PC-3 (cell line): Measurements from ENCODE around the gene LMTK3. TPM values are rescaled to one million over a fixed set of nuclear protein-coding genes. Genes with fewer than 3 reads are reported as not detected.

ENCODE experiments used
- ATAC-seq: fragments of 200-7000 bp; cut with Tn5 transposase; 2 replicates; pipeline ENCODE4 v1.9.1; 2020; ENCODE audit warnings: mild to moderate bottlenecking, moderate library complexity
- BruUV-seq: library from RNA; stranded (reverse); fragments of 400-500 nt; replicated peaks from 2 replicates; lab custom pipeline; 2021; lab: Mats Ljungman, UMichigan
- CTCF ChIA-PET: fragments of 300-600 bp; sonication (Branson Sonifier 250); formaldehyde crosslinking; loops from one replicate; lab custom pipeline; 2022; ENCODE audit warnings: antibody characterized with exemption; lab: Charles Lee
- POLR2A ChIA-PET: fragments of 300-600 bp; sonication (Branson Sonifier 250); formaldehyde crosslinking; loops from one replicate; lab custom pipeline; 2022; ENCODE audit warnings: antibody characterized with exemption; ENCODE audit not compliant: unreplicated experiment; lab: Charles Lee
- DNase-seq: peaks from one replicate; pipeline ENCODE4 v3.0.0-alpha.2; 2015
- H2AFZ ChIP-seq: fragments of 300-600 bp; sonication (generic); 2 replicates; pipeline ENCODE4 v1.6.0; 2016; ENCODE audit warnings: antibody characterized with exemption, low read length
- H3F3A ChIP-seq: fragments of 300-600 bp; sonication (generic); one replicate; pipeline ENCODE4 v1.6.0; 2017; ENCODE audit warnings: antibody characterized with exemption, low read length, control low read depth, mild to moderate bottlenecking; ENCODE audit not compliant: unreplicated experiment
- H3K27ac ChIP-seq: fragments of 300-600 bp; sonication (generic); 2 replicates; pipeline ENCODE4 v1.5.1; 2016; ENCODE audit warnings: mild to moderate bottlenecking, low read length
- H3K27me3 ChIP-seq: fragments of 300-600 bp; sonication (generic); 2 replicates; pipeline ENCODE4 v1.6.1; 2016; ENCODE audit warnings: low read length, mixed read lengths
- H3K36me3 ChIP-seq: fragments of 300-600 bp; sonication (generic); 2 replicates; pipeline ENCODE4 v1.6.1; 2016; ENCODE audit warnings: low read depth, mixed run types, low read length, mixed read lengths
- H3K4me1 ChIP-seq: fragments of 300-600 bp; sonication (generic); 2 replicates; pipeline ENCODE4 v1.5.1; 2016; ENCODE audit warnings: low read length; ENCODE audit not compliant: insufficient read depth
- H3K4me2 ChIP-seq: fragments of 300-600 bp; sonication (generic); 2 replicates; pipeline ENCODE4 v1.6.0; 2016; ENCODE audit warnings: low read length
- H3K4me3 ChIP-seq: fragments of 300-600 bp; sonication (generic); 2 replicates; pipeline ENCODE4 v1.5.1; 2016; ENCODE audit warnings: mild to moderate bottlenecking, low read length, mixed read lengths
- H3K79me2 ChIP-seq: fragments of 300-600 bp; sonication (generic); 2 replicates; pipeline ENCODE4 v1.6.1; 2017; ENCODE audit warnings: low read length, mixed read lengths
- H3K9ac ChIP-seq: fragments of 300-600 bp; sonication (generic); 2 replicates; pipeline ENCODE4 v1.6.0; 2016; ENCODE audit warnings: mild to moderate bottlenecking, low read length
- H3K9me2 ChIP-seq: fragments of 300-600 bp; sonication (generic); replicated peaks from 2 replicates; pipeline ENCODE4 v1.6.1; 2016; ENCODE audit warnings: mixed run types, low read length, mixed read lengths
- H3K9me3 ChIP-seq: fragments of 300-600 bp; sonication (generic); 2 replicates; pipeline ENCODE4 v1.6.1; 2016; ENCODE audit warnings: low read length, mixed read lengths
- H4K20me1 ChIP-seq: fragments of 300-600 bp; sonication (generic); 2 replicates; pipeline ENCODE4 v1.6.1; 2016; ENCODE audit warnings: low read length, mixed read lengths
- EZH2 ChIP-seq: fragments of 300-600 bp; sonication (generic); IDR thresholded peaks from one replicate; pipeline ENCODE4 v1.6.1; 2017; ENCODE audit warnings: antibody characterized with exemption, mild to moderate bottlenecking, low read length; ENCODE audit not compliant: unreplicated experiment
- EZH2phosphoT487 ChIP-seq: fragments of 300-600 bp; sonication (generic); IDR thresholded peaks from 2 replicates; pipeline ENCODE4 v1.6.1; 2018; ENCODE audit warnings: mild to moderate bottlenecking, antibody characterized with exemption, low read length, borderline replicate concordance
- intact Hi-C: fragments of 100-400 bp; cut with micrococcal nuclease; formaldehyde crosslinking; loops from 2 replicates; pipeline ENCODE4 v1.9.0; 2023
- total RNA-seq: library from RNA; depleted of rRNA; stranded (reverse); fragments of >200 nt; gene quantifications from 2 replicates; pipeline ENCODE4 v1.2.3, GENCODE V29; 2014
- TF ChIP-seq, protein P1 (sequence below): fragments of 300-600 bp; sonication (generic); conservative IDR thresholded peaks from 2 replicates; pipeline ENCODE4 v1.5.1; 2017; ENCODE audit warnings: antibody characterized with exemption, low read depth, mild to moderate bottlenecking, low read length

LMTK3 gene
- total RNA-seq, 1 experiment from 2014 or later, result 4.8 TPM

- Histone ChIP-seq H3K9me3 (no peaks in the 10 kb centered on the region), H3K79me2 (no peaks in the 10 kb centered on the region), H3K9me2 (no peaks in the 10 kb centered on the region), H3K4me1 (peaks cover 32% of the 10 kb centered on the region), H4K20me1 (no peaks in the 10 kb centered on the region), H3K27me3 (no peaks in the 10 kb centered on the region), H3K27ac (no peak overlapping the region), H3K4me3 (no peak overlapping the region), H3F3A (no peaks in the 10 kb centered on the region), H3K36me3 (no peaks in the 10 kb centered on the region), H2AFZ (no peak overlapping the region), H3K4me2 (0 out of 2 replicates have a peak overlapping the region, but pooled peaks have one; percentile 15), H3K9ac (no peak overlapping the region)
- TF ChIP-seq EZH2phosphoT487 (no peak), EZH2 (no peak)
- TF ChIP-seq, protein P1, sequence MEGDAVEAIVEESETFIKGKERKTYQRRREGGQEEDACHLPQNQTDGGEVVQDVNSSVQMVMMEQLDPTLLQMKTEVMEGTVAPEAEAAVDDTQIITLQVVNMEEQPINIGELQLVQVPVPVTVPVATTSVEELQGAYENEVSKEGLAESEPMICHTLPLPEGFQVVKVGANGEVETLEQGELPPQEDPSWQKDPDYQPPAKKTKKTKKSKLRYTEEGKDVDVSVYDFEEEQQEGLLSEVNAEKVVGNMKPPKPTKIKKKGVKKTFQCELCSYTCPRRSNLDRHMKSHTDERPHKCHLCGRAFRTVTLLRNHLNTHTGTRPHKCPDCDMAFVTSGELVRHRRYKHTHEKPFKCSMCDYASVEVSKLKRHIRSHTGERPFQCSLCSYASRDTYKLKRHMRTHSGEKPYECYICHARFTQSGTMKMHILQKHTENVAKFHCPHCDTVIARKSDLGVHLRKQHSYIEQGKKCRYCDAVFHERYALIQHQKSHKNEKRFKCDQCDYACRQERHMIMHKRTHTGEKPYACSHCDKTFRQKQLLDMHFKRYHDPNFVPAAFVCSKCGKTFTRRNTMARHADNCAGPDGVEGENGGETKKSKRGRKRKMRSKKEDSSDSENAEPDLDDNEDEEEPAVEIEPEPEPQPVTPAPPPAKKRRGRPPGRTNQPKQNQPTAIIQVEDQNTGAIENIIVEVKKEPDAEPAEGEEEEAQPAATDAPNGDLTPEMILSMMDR, result no peak
- DNase-seq, result peak; percentile 43
- ATAC-seq, result no peak
- BruUV-seq, result no TSS peak
- POLR2A ChIA-PET, result no interaction called here
- CTCF ChIA-PET, result interaction anchor here (0.5 kb wide), 1 partner anchor 55 kb away, joined by 4 read pairs; no protein-coding TSS in a partner anchor
- intact Hi-C loops, result no loop called here
Measured at GRCh38 chr19:48553676-48554384, 42.2 kb upstream of the LMTK3 start.

GRCh38 chr19:48552406-48553322 is 41.0 kb upstream of the LMTK3 start:
- Histone ChIP-seq H3K36me3 (no peaks in the 10 kb centered on the region), H3F3A (no peaks in the 10 kb centered on the region), H3K79me2 (no peaks in the 10 kb centered on the region), H4K20me1 (no peaks in the 10 kb centered on the region), H3K4me1 (peaks cover 32% of the 10 kb centered on the region), H3K4me2 (peak overlapping the region; percentile 57), H3K9ac (no peak overlapping the region), H3K9me2 (no peaks in the 10 kb centered on the region), H2AFZ (no peak overlapping the region), H3K27ac (0 out of 2 replicates have a peak overlapping the region, but pooled peaks have one; percentile 4), H3K27me3 (no peaks in the 10 kb centered on the region), H3K9me3 (no peaks in the 10 kb centered on the region), H3K4me3 (peak overlapping the region; percentile 42; the same call in 1 of the 2 replicates)
- no TSS peak for BruUV-seq
- DNase-seq, result peak; percentile 28
- TF ChIP-seq, protein P1, result no peak
- no peak for TF ChIP-seq EZH2phosphoT487
- no peak for TF ChIP-seq EZH2
- POLR2A ChIA-PET, result no interaction called here
- ATAC-seq, result peak; percentile 34; the same call in 1 of the 2 replicates
- CTCF ChIA-PET, result no interaction called here
- intact Hi-C loops, result no loop called here
